Prostate gland (tissue), 2 donors: ENCODE data around the gene CD3G. TPM values are rescaled to one million over a fixed set of nuclear protein-coding genes. Genes with fewer than 3 reads are reported as not detected.
A peak's percentile ranks its signal among the peaks of the same experiment; 100 is the strongest.

ENCODE experiments used
- DNase-seq: peaks from one replicate; pipeline ENCODE4 v3.0.0-alpha.2; 2019; ENCODE audit warnings: low spot score
- H3K27ac ChIP-seq, 2 donors: fragments of 200-600 bp; sonication (generic); 2 replicates each; pipeline ENCODE4 v1.5.1; 2017 to 2019
- H3K27me3 ChIP-seq: fragments of 200-600 bp; sonication (generic); replicated peaks from 2 replicates; pipeline ENCODE4 v1.5.1; 2019; ENCODE audit not compliant: insufficient read depth
- H3K36me3 ChIP-seq, 2 donors: fragments of 200-600 bp; sonication (generic); 1 replicate in 1 of 2; 2 replicates in 1 of 2; pipeline versions ENCODE4 v1.5.1 to v1.8.1; 2017 to 2019
- H3K4me1 ChIP-seq: fragments of 200-600 bp; sonication (generic); replicated peaks from 2 replicates; pipeline ENCODE4 v1.5.1; 2019
- H3K4me3 ChIP-seq, 2 donors: fragments of 200-600 bp; sonication (generic); 2 replicates each; pipeline ENCODE4 v1.5.1; 2017 to 2019
- H3K9me3 ChIP-seq: fragments of 200-600 bp; sonication (generic); 2 replicates; pipeline ENCODE4 v1.5.1; 2017
- POLR2A ChIP-seq: fragments of 450-650 bp; IDR thresholded peaks from one replicate; pipeline ENCODE4 v1.6.1; 2016; ENCODE audit warnings: antibody characterized with exemption, mild to moderate bottlenecking
- POLR2AphosphoS5 ChIP-seq: sonication (generic); formaldehyde crosslinking; IDR thresholded peaks from one replicate; pipeline ENCODE4 v1.6.1; 2017; ENCODE audit warnings: antibody characterized with exemption
- WGBS: methylation state at CpG from one replicate; pipeline ENCODE4 v1.1.5; 2018; 5-methylcytosine and 5-hydroxymethylcytosine counted together
- intact Hi-C: fragments of 100-400 bp; cut with DNase I; formaldehyde crosslinking; loops from one replicate; pipeline ENCODE4 v1.14.2; 2022
- total RNA-seq, 2 donors: library from RNA; depleted of rRNA; stranded (reverse); fragments of >200 nt; gene quantifications; one replicate each; pipeline ENCODE4 v1.1.0, GENCODE V29; 2016
- TF ChIP-seq, protein P1 (sequence below), 4 experiments: fragments of 200-600 bp in 2 of 4; fragments of 450-650 bp in 2 of 4; sonication (generic) in 2 of 4; IDR thresholded peaks; 1 replicate in 3 of 4; 2 replicates in 1 of 4; pipeline ENCODE4 v1.5.1; 2016 to 2019; ENCODE audit warnings: antibody characterized with exemption in 4 of 4, mild to moderate bottlenecking in 2 of 4, moderate library complexity in 2 of 4

CD3G gene
- total RNA-seq, 2 donors from 2014 or later = 1.2 to 1.7 TPM

DNA sequence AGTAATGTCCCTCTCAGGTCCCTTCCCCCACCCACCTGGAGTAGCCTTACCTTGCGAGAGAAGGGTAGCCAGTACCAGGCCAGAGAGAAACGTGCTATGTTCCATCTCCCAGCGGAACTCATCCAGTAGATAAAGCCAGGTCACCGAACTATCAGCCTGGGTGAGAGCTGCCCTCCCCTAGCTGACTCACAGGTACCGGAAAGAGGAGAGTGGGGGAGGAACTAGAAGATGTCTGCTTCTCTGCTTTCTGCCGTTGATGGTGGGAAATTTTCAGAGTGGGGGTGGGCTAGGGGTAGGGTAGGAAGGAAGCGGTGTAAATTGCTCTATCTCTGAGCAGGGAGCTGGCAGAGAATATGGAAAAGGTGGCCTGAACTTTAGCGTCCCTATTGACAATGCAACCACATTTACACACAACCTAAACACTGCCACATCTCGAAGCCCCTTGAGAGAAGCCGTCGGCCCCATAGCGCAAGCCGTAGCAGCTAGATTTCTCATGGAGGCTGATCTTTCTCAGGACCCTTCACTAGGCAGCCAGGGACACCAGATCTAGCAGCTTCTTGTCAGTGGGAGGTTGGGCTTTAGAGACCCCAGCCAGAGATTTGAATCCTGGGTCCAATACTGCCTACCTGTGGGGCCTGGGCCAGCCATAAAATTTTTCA, 1.5 kb upstream of the CD3G start, which contains the start of gene CD3D:
Gene CD3D, minus strand, starts transcription at position 203 of the 659 bp plus-strand sequence. Its CDS starts 98 bp downstream, at position 105.
- Histone ChIP-seq H3K27me3 (no peaks in the 10 kb centered on the region), H3K27ac (no peak within 1 kb of the TSS), H3K4me3 (no peak within 1 kb of the TSS), H3K36me3 (no peaks in the 10 kb centered on the region), H3K9me3 (no peaks in the 10 kb centered on the region), H3K4me1 (no peaks in the 10 kb centered on the region)
- DNase-seq = no peak
- intact Hi-C loops = no loop called here
- 85% methylated on average over 13 of the region's 13 CpGs for WGBS
- TF ChIP-seq POLR2AphosphoS5 (no peak), POLR2A (no peak)
- TF ChIP-seq, protein P1, sequence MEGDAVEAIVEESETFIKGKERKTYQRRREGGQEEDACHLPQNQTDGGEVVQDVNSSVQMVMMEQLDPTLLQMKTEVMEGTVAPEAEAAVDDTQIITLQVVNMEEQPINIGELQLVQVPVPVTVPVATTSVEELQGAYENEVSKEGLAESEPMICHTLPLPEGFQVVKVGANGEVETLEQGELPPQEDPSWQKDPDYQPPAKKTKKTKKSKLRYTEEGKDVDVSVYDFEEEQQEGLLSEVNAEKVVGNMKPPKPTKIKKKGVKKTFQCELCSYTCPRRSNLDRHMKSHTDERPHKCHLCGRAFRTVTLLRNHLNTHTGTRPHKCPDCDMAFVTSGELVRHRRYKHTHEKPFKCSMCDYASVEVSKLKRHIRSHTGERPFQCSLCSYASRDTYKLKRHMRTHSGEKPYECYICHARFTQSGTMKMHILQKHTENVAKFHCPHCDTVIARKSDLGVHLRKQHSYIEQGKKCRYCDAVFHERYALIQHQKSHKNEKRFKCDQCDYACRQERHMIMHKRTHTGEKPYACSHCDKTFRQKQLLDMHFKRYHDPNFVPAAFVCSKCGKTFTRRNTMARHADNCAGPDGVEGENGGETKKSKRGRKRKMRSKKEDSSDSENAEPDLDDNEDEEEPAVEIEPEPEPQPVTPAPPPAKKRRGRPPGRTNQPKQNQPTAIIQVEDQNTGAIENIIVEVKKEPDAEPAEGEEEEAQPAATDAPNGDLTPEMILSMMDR (IDR thresholded peaks at IDR 0.05) = no peak

DNA sequence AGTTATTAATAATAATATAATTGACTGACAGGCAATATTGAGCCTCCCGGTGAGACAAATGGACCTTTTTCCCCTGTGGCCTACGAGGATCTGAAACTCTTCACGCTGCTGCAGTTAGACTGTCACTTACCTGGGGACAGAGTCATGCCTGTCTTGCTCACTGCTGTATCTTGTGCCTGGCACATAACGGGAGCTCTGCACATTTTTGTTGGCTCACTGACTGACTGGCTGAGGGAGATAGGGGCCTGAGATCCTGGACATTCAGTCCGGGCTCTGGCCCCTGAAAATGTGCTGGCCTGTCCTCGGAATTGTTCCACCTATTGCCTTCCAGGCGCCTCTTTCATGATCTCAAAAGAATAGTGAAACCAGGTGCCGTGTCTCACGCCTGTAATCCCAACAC, 896 bp upstream of the CD3G start:
- no peaks in the 10 kb centered on the region for H3K4me1 ChIP-seq
- H3K9me3 ChIP-seq = no peaks in the 10 kb centered on the region
- WGBS = 86% methylated on average over 9 of the region's 9 CpGs
- H3K27ac ChIP-seq = no peak overlapping the region
- H3K27me3 ChIP-seq = no peaks in the 10 kb centered on the region
- no peaks in the 10 kb centered on the region for H3K36me3 ChIP-seq
- no peak overlapping the region for H3K4me3 ChIP-seq
- TF ChIP-seq POLR2AphosphoS5 (no peak), POLR2A (no peak)
- TF ChIP-seq, protein P1 (IDR thresholded peaks at IDR 0.05) = no peak
- DNase-seq = no peak
- intact Hi-C loops = no loop called here

DNA sequence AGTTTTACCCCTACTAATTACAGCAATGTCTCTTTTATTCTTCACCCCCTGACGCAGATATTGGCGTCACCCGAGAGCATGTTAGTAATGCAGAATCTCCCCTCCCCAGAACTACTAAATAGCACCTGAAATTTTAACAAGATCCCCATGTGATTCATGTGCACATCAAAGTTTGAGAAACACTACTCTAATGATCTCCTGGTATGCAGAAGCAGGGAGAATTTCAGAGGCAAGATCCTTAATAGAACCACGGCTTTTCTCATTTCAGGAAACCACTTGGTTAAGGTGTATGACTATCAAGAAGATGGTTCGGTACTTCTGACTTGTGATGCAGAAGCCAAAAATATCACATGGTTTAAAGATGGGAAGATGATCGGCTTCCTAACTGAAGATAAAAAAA, 5.3 kb downstream of the CD3G start:
- intact Hi-C loops = no loop called here
- Histone ChIP-seq H3K4me1 (no peaks in the 10 kb centered on the region), H3K27ac (no peak overlapping the region), H3K4me3 (no peak overlapping the region), H3K27me3 (no peaks in the 10 kb centered on the region), H3K9me3 (no peaks in the 10 kb centered on the region), H3K36me3 (no peaks in the 10 kb centered on the region)
- no peak for DNase-seq
- WGBS = 48% methylated on average over 6 of the region's 6 CpGs
- TF ChIP-seq, protein P1 (IDR thresholded peaks at IDR 0.05) = no peak
- TF ChIP-seq POLR2A = no peak
- no peak for TF ChIP-seq POLR2AphosphoS5

DNA sequence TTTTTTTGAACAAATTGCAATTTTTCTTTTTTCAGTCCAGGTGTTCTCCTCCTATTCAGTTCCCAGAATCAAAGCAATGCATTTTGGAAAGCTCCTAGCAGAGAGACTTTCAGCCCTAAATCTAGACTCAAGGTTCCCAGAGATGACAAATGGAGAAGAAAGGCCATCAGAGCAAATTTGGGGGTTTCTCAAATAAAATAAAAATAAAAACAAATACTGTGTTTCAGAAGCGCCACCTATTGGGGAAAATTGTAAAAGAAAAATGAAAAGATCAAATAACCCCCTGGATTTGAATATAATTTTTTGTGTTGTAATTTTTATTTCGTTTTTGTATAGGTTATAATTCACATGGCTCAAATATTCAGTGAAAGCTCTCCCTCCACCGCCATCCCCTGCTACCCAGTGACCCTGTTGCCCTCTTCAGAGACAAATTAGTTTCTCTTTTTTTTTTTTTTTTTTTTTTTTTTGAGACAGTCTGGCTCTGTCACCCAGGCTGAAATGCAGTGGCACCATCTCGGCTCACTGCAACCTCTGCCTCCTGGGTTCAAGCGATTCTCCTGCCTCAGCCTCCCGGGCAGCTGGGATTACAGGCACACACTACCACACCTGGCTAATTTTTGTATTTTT, 9.1 kb downstream of the CD3G start:
- TF ChIP-seq, protein P1 (IDR thresholded peaks at IDR 0.05) = peak; percentile 23 to 56 (median 42)
- no peak for TF ChIP-seq POLR2A
- no peaks in the 10 kb centered on the region for H3K27me3 ChIP-seq
- intact Hi-C loops = loop anchor here (5.0 kb wide), 2 partner anchors 151 to 206 kb away; no protein-coding TSS in a partner anchor
- no peaks in the 10 kb centered on the region for H3K9me3 ChIP-seq
- no peak for DNase-seq
- H3K27ac ChIP-seq = no peak overlapping the region
- 4% methylated on average over 6 of the region's 6 CpGs for WGBS
- H3K4me1 ChIP-seq = no peaks in the 10 kb centered on the region
- H3K4me3 ChIP-seq = no peak overlapping the region
- no peaks in the 10 kb centered on the region for H3K36me3 ChIP-seq

DNA sequence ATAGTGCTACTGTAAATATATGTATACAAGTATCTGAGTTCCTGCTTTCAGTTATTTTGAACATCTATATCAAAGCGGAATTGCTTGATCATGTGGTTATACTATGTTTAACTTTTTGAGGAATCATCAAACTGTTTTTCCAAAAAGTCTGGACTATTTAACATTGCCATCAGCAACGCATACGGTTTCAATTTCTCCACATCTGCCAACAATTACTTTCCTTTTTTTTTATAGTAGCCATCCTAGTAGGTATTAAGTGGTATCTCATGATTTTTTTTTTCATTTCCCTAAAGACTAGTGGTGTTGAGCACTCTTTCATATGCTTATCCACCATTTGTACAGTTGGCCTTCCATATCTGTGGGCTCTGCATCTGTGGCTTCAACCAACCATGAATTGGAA, 13.9 kb downstream of the CD3G start:
- 63% methylated on average over 3 of the region's 3 CpGs for WGBS
- DNase-seq = no peak
- Histone ChIP-seq H3K27me3 (no peaks in the 10 kb centered on the region), H3K27ac (no peak overlapping the region), H3K9me3 (no peaks in the 10 kb centered on the region), H3K4me3 (no peak overlapping the region), H3K36me3 (no peaks in the 10 kb centered on the region), H3K4me1 (peaks cover 8% of the 10 kb centered on the region)
- TF ChIP-seq POLR2A (no peak), POLR2AphosphoS5 (no peak)
- intact Hi-C loops = no loop called here
